HG02763 (cell line): ENCODE measurements around the gene TPP2.

Source experiments
- ATAC-seq: cut with Tn5 transposase; IDR thresholded peaks from one replicate; pipeline ENCODE4 v1.9.1; 2021; ENCODE audit warnings: mild to moderate bottlenecking, moderate library complexity; ENCODE audit not compliant: unreplicated experiment

TPP2 gene

GRCh38 chr13:102718746-102719145 is 122.0 kb downstream of the TPP2 start:
- no peak for ATAC-seq

DNA sequence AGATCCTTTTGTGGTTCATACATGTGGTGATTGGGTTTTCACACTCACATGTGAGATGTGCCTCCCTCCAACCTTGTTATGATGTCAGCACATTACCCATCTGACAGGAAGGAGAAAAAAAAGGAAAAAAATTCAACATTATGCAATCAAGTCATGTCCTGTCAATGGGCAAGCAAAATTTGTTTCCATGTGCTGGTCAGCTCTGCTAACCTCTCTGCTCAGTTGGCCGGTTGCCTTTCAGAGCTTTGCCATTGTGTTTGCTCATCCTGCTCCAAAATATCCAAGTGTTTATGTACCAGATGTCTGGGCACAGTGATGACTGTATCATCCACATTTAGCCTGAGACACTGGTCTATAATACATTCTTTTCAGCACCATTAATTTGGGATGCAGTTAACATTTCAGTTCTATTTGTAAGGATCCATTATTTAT is 125.0 kb downstream of the TPP2 start:
- ATAC-seq = no peak

- no peak for ATAC-seq
Observed at GRCh38 chr13:102724923-102725322, 128.1 kb downstream of the TPP2 start.

DNA sequence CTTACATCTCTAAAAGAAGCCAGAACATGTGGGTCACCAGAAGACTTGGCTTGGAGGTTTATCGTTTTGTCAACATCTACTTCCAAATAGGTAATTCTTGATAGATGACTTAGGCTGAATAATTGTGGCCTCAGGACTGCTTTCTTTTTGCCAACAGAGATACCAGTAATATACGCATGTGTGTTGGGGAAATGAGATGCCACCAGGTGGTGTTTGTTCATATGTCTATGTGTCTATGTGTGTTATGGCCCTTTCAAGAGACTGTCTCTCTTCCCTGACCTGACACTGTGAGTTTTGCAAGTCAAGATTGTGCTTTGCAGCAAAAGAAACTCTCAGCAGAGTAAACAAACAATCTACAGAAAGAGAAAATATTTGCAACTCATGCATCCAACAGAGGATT is 129.6 kb downstream of the TPP2 start:
- no peak for ATAC-seq
